KOPT-K1 (cell line): Measurements from ENCODE around the gene SMARCC2.
"Not testable (repeated sequence)": the region's sequence is repeated elsewhere in the genome, so short reads cannot be mapped to it uniquely, and the experiment has no call there.

Source experiments
- H3K27ac ChIP-seq: fragments of 200-600 bp; sonication (generic); 2 replicates; pipeline ENCODE4 v1.5.1; 2016; ENCODE audit warnings: antibody characterized with exemption, mild to moderate bottlenecking, low read depth, low read length; ENCODE audit not compliant: poor library complexity, severe bottlenecking
- H3K36me3 ChIP-seq: fragments of 200-600 bp; sonication (generic); 2 replicates; pipeline ENCODE4 v1.5.1; 2017; ENCODE audit warnings: antibody characterized with exemption, mild to moderate bottlenecking, low read length, moderate library complexity; ENCODE audit not compliant: insufficient read depth
- H3K9me3 ChIP-seq: fragments of 200-600 bp; sonication (generic); 2 replicates; pipeline ENCODE4 v1.5.1; 2017; ENCODE audit warnings: antibody characterized with exemption, low read length, mild to moderate bottlenecking; ENCODE audit not compliant: insufficient read depth, poor library complexity, severe bottlenecking

Gene SMARCC2

DNA sequence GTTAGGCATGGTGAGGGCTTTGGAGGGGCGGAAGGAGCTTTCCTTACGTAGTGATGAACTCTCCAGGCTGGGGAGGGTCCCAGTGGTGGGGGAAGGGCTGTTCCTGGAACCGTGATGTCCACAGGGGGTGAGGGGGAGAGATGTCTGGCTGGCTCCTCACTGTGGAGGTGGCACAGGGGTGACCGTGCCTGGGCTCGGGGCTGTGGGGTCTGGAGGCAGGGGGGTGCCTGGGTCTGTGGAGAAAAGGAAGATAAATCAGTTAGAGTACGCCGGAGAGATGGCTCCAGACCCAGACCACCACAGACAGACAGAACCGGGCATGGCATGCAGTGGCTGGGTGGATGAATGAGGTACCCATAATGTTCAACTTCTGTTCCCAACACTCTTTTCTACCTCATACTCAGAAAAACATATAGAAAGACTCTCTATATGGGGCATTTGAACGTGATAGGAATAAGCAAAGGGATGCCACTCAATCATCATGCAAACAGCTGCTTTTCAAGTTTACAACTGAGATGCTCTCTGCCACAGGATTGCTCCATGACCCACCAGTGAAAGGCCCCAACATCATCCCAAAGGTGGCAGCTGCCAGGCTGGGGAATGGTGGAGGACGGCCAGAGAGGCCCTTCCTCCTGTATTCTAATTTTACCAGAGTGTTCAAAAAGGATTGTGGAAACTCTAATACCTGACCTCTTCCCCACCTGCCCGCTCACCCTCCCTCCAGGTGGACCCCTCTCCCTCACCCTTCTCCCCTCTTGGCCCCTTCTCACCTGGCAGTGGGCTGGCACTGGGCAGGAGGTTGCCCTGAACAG lies 25.5 kb downstream of the SMARCC2 start:
- Histone ChIP-seq H3K36me3 (peaks cover 96% of the 10 kb centered on the region), H3K9me3 (no peaks in the 10 kb centered on the region), H3K27ac (no peak overlapping the region)

- Histone ChIP-seq H3K36me3 (peaks cover 85% of the 10 kb centered on the region), H3K27ac (no peak overlapping the region), H3K9me3 (no peaks in the 10 kb centered on the region)
These were observed 26.6 kb downstream of the SMARCC2 start for GRCh38 chr12:56162468-56163290.

DNA sequence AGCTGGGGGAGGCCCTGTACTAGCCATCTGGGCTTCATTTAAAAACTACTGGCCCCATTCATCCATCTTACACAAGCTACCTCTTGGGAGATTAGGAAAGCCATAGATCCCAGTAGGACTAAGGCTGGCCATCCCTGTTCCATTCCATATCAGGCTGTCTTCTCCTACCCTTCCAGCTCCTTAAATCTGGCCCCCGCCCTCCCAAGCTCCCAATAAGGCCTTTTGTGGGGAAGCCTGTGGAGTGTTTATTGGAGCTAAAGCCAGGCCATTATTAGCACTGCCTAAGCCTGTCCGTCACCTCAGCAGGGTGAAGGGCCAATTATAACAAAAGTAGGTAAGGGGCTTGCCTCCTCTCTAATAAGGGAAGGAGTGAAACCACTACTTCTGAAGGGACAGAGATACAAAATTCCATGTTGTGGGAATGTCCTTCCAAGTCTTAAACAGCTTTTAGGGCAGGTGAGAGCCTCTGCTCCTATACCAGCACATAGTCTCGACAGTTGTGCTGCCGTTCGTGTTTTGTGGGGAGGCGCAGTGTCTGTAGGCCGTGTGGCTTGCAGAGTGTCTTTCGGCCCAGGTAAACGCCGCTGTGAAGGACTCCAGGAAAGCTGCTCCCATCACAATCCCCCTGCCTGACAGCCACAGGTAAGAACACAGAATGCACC lies 27.5 kb downstream of the SMARCC2 start:
- no peaks in the 10 kb centered on the region for H3K9me3 ChIP-seq
- no peak overlapping the region for H3K27ac ChIP-seq
- H3K36me3 ChIP-seq, result peaks cover 77% of the 10 kb centered on the region

GRCh38 chr12:56160894-56161689 lies 28.2 kb downstream of the SMARCC2 start:
- peaks cover 72% of the 10 kb centered on the region for H3K36me3 ChIP-seq
- H3K27ac ChIP-seq, result peak overlapping the region; percentile 82

GRCh38 chr12:56160193-56160763 lies 29.0 kb downstream of the SMARCC2 start:
- Histone ChIP-seq H3K27ac (peak overlapping the region; percentile 82), H3K9me3 (no peaks in the 10 kb centered on the region), H3K36me3 (peaks cover 72% of the 10 kb centered on the region)

More at GRCh38 chr12:56160894-56161689, 28.2 kb downstream of the SMARCC2 start:
- no peaks in the 10 kb centered on the region for H3K9me3 ChIP-seq

GRCh38 chr12:56159482-56160192 lies 29.6 kb downstream of the SMARCC2 start:
- H3K9me3 ChIP-seq, result no peaks in the 10 kb centered on the region
- H3K27ac ChIP-seq, result peak overlapping the region; percentile 82
- peaks cover 72% of the 10 kb centered on the region for H3K36me3 ChIP-seq

DNA sequence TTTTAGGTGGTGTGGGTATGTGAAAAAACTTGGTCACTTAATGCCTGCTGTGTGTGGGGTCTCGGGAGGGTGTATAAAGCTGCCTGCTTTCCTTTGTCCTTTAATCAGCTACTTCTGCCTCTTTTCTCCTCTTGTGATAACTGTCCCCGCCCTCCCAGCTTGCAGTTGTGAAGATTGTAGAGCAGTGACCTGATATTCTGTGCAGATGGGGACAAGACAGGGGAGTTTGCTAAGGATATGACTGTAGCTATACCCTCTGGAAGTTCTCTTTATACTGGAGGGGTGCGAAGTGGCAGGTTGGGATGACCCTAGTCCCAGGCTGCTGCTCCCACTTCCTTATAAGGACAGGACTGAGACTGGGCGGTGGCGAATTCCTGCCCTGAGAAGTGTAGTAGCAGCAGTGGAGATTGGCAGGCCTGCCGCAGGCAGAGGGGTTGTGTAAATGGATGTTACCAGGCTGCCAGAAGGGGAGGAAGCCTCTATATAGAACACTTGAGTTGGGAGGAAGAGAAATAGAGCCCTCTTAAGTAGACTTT lies 30.3 kb downstream of the SMARCC2 start:
- H3K27ac ChIP-seq, result peak overlapping the region; percentile 82
- no peaks in the 10 kb centered on the region for H3K9me3 ChIP-seq
- peaks cover 72% of the 10 kb centered on the region for H3K36me3 ChIP-seq

- Histone ChIP-seq H3K9me3 (no peaks in the 10 kb centered on the region), H3K36me3 (peaks cover 65% of the 10 kb centered on the region), H3K27ac (peak within 1 kb of the TSS; percentile 82)
These were observed 31.0 kb downstream of the SMARCC2 start, which contains the start of gene MYL6 for GRCh38 chr12:56158029-56158925. MYL6 (plus strand) TSS chr12:56158359; CDS start chr12:56158402, 43 bp downstream.

DNA sequence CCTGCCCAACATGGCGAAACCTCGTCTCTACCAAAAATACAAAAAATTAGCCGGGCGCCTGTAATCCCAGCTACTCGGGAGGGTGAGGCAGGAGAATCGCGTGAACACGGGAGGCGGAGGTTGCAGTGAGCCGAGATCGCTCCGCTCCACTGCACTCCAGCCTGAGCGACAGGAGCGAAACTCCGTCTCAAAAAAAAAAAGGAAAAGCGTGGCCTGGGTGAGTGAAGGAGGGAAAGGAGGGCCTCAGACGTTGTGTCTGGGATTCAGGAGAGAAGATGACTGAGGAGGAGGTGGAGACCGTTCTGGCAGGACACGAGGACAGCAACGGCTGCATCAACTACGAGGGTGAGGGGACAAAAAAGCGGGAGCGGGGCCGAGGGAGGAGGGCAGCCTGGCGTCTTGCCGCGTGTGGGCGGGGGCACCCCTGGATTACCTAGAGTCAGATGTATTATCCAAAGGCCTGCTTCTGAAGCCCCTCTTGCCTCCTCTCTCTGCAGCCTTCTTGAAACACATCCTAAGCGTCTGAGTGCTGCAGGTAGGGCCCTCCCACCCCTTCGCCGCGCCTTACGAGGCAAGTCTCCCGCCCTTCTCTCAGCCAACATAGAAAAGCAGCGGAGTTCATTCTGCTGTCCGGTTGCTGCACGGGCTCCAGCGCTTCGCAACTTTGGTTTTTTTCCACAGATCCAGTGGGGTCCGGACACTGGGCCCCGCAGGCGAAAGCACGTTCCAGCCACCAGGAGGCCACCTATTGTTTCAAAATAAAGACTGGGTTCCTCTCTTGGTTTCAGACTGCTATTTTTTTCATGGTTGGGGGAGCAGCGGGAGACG lies 31.9 kb downstream of the SMARCC2 start:
- Histone ChIP-seq H3K27ac (peak overlapping the region; percentile 82), H3K36me3 (peaks cover 57% of the 10 kb centered on the region), H3K9me3 (no peaks in the 10 kb centered on the region)

GRCh38 chr12:56156464-56157200 lies 32.7 kb downstream of the SMARCC2 start:
- not testable (repeated sequence) for H3K9me3 ChIP-seq, H3K27ac ChIP-seq
- peaks cover 49% of the 10 kb centered on the region for H3K36me3 ChIP-seq

DNA sequence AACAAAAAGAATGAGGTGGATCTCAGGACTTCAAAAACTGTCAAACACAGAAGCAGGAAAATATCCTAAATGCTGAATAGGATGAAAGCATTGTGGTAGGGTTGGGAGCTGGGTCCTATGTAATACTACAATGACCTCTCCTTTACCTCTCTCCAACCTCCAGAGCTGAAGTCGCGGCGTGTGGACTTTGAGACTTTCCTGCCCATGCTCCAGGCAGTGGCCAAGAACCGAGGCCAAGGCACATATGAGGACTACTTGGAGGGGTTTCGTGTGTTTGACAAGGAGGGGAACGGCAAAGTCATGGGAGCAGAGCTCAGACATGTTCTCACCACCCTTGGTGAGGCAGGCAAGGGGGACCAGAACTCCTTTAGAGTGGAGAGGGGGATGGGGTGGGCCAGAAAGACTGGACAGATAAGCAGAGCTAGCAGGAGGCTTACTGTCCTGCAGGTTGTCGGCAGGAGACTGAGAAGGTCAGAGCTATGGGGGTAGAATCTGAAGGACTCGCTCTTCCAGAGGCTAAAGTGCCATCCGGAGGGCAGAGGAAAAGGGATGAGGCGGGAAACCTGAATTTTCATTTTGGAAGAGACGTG lies 33.9 kb downstream of the SMARCC2 start:
- H3K36me3 ChIP-seq, result peaks cover 36% of the 10 kb centered on the region
- no peaks in the 10 kb centered on the region for H3K9me3 ChIP-seq
- no peak overlapping the region for H3K27ac ChIP-seq
